DLD1 (cell line): ENCODE measurements around the gene PTPN3.

ENCODE experiments used
- in situ Hi-C: cut with HindIII; loops from 2 replicates; pipeline ENCODE4 v1.10.0; 2017; ENCODE audit warnings: low sequenced_read_pairs

Gene PTPN3

DNA sequence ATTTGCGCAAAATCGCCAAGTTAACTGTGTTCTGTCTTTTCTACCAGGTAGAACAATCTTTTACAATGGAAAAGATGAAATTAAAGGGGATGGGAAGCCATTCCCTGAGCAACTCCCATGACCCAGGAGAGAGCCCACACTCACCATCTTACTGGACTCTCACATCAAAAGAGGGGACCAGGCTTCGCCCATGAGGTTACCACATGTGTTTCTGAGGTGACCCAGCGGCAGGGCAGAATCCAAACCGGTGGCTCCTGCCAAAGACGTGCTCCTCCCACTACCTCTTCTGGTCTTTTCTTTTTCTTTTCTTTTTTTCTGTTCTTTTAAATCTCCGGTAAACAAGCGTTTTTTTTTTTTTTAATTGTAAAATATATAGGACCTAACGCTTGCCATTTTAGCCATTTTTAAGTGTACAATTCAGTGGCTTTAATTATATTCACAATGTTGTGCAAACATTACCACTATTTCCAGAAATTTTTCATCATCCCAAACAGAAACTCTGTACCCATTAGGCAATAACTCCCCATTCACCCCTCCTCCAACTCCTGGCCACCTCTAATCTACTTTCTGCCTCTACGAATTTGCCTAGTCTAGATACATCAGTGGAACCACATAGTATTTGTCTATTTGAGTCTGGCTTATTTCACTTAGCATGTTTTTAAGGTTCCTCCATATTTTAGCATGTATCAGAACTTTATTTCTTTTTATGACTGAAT lies 19.3 kb downstream of the PTPN3 start:
- in situ Hi-C loops = loop anchor here (25.0 kb wide), 1 partner anchor 192 kb away; no protein-coding TSS in a partner anchor

DNA sequence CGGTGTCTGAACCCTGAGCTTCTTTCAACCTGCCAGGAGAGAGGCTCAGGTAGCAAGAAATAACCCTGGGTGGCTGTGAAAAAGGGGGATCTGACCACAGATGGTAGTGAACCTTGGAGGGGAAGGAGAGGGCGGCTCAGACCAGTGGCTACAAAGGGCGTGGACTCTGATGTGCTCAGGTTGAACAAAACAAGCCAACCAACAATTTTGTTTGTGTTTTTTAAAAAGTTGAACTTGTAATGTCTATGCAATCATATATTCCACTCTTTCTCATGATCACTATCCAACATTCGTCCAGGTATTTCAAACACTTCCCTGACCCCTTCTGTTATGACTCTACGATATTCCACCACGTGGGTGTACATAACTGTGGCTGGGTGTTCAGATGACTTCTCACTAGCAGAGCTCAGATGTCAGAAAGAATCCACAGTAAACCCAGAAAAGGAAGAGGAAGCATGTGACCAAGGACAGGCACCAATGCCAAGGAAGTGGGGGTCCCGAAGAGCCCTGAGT lies 20.0 kb downstream of the PTPN3 start:
- in situ Hi-C loops = loop anchor here (25.0 kb wide), 1 partner anchor 191 kb away; no protein-coding TSS in a partner anchor

DNA sequence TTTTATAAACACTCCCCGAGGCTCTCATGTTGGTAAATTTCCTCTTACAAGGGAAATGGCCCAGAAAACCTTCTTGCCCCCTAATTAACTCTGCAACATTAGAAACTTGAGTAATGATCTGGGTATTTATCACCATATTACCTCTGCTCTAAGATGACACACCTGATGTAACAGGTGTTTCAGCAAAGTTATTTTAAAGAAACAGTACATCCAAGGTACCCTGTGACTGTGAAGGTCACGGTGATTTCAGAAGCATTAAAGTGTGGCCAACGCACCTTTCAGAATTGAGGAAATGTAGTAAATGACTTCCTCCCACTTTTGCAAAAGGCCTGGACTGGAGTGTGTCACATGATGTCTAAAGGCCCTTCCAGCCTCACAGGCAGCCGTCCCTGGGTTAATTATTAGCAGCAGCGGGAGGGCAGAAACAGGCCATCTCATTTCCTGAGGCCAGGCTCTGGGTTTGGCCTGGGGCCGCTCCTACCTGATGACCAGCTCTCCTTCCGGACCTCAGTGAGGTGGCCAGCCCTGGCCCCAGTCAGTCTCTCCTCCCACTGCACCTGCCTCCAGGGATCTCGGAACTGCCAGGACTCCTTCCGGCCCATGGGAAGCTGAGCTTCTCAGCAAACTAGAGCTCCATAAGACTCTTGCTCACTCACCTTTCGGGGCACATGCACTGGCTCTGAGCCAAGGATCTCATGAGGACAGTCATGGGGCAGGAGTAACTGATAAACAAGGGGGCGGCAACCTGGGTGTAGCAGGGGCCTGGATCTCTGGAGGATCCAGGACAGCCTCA lies 20.7 kb downstream of the PTPN3 start:
- in situ Hi-C loops = loop anchor here (25.0 kb wide), 1 partner anchor 190 kb away; no protein-coding TSS in a partner anchor

DNA sequence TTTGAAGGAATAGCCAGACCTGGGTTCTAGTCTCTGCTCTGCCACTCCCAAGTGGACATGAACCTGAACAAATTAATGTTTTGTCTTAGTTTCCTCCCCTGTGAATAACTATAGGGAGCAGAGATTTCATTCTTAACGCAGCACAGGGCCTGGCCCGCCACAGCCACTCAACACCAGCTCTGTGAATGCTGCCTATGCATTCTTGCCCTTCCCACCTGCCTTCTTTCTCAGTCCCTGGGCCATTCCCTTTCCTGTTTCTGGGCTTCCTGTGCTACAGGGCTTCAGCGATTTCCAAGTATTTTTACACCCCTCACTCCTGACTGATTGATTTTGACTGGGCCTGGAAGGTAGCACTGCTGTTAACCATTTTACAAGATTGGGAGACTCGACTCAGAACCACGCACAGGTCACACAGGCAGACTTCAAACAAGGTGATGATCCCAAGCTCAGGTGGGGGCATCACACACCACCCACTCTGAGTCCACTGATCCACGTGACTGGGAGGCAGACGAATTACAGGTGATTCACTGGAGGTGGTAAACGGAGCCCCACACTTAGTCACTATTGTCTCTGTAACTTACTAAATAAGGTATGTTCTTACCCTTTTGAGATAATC lies 21.4 kb downstream of the PTPN3 start:
- in situ Hi-C loops = loop anchor here (25.0 kb wide), 1 partner anchor 189 kb away; no protein-coding TSS in a partner anchor

DNA sequence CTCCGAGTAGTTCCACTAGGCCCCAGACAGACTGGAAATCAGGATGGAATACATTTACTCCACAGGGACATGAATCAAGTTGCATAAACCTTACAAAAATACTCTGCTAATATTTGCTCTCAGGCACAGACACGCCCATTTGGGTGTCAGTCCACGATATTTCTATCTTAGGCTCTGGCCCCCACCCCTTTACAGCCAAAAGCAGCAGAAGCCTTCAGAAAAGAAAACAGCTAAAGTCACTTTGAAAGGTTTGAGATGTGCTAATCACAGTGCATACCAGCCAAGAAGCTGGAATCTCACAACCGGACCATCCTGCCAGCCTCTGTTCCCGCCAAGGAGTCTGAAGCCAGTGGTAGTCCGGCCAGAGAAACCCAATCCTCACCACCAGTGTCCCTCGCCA lies 22.6 kb downstream of the PTPN3 start:
- in situ Hi-C loops = loop anchor here (25.0 kb wide), 1 partner anchor 188 kb away; no protein-coding TSS in a partner anchor

DNA sequence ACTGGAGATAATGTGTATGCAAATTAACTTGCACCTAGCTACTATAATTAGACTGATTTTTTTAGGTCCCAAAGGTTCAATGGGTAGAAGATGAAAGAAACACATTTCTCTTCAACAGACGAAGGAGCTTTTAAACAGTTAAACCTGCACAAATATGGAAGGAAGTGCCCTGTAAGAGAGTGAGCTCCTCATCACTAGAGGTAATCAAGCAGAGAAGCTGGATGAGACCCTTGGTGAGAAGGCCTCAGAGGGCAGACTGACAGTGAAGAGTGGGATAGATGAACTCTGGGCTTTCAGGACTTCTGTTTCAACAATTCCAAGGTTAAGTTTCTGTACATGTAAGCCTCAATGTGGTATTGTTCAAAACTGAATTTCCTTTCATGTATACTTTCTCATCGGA lies 23.2 kb downstream of the PTPN3 start:
- in situ Hi-C loops = loop anchor here (25.0 kb wide), 1 partner anchor 188 kb away; no protein-coding TSS in a partner anchor

DNA sequence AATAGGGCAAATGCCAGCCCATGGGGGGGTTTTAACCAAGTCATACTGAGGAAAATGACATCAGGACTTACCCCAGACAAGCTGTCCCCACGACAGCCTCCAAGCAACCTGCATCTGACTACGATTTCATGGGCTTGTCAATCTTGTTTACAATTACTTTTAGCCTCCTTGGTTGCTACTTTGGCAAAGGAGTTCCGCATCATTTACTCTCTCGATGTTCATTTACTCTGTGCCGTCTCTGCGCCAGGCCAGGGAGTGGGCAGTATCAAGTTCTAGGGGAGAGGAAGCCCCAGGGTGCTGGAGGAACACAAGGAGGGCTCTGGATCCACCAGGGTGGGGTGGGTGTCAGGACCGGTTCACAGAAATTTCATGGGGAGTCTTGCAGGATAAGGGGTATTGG lies 23.9 kb downstream of the PTPN3 start:
- in situ Hi-C loops = no loop called here

DNA sequence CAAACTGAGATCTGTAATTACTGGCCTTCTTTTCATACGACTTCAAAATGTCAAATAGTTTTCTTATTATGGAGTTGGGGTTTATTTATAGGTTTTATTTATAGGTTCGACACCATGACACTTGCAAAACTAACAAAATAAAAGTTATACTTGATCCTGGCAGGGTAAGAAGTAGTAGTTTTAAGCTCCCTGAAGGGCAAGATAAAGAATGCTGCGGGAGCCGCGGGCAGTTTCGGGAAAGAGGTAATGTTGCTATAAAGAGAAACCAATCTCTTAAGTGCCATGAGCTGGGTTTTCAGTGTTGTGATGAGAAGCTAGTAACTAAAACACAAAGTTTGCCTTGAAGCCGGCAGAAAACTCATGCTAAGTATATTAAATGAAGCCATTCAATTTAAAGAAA lies 24.8 kb downstream of the PTPN3 start:
- in situ Hi-C loops = no loop called here

DNA sequence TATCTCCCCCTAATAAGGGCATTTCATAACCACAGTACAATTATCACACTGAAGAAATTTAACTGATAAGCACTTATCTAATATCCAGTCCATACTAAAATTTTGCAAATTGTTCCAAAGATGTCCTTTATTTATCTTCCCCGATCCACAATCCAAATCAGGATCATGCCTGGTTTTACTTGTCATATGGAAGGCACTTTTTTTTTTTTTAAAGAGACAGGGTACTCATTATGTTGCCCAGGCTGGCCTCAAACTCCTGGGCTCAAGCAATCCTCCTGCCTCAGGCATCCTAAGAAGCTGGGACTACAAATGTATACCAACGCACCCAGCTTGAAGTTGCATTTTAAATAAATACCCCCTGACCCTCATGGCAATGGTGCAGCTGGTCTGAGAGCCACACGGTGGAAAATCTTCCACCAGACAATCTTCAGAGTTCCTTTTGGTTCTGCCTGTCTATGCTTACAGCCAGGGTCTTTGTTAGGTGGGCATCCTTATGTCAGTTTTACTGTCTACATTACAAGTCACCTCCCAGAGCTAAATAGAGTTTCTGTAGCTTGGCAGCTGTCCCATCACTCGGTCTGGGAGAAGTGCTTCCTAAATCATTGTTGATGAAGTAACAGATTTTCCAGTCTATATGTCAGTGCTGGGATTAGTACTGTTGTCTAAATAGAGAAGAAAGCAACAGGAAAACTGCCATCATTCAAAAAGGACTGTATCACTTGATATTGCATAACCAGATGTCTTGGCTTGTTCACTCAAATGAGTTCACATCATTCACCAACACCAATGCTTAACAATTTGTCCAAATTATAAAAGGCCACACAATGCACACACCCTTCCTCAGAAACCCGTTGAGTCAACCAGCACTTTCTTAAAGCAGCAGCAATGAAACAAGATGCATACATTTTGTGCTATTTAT lies 26.4 kb downstream of the PTPN3 start:
- in situ Hi-C loops = no loop called here

DNA sequence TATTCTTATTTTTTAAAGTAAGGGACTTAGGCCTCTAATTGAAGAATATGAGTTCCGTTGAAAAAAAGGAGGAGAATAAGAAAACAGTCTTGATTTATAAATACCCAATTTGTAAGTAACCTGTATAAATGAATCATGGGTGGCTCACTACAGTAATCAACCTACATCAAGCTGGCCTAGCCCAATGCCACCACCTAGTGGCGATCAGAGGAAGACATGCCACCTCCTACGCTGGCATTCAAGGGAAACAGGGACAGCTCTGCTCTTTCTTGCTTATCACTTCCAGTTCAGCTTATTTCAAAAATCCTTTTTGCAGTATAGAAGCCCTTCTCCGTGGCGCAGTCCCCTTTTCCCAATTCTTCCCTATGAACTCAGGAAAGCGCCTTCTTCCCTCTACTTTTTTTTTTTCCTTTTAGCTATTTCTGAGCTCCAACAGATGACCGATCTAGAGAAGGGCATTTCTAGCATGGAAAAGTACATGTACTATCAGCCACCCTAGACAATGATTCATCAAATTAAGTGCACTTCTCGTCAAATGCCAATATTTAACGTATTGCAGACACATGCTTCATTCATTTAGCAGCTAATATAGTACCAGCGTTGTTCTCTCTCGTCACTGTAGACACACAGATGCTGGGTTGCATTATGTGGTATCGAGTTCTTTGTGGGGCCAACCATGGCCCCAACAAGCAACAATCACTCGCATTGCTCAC lies 28.3 kb downstream of the PTPN3 start:
- in situ Hi-C loops = no loop called here

DNA sequence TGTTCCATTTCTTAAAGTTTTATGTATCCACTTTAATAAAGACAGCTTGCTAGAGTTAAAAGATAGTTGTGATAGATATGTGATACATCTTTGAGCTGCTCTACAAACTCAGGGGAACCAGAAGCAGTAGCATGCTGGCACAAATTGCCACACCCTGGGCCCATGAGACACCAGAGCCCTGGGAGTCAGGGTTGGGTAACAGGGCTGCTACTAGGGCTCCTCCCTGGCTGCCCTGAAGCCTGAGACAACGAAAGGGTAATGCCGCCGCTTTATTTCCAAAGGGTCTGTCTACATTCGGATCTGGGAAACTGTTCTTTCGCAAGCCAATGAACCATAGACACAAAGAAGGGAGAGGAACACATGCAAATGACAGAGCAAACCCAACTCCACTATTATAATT lies 29.2 kb downstream of the PTPN3 start:
- in situ Hi-C loops = no loop called here

DNA sequence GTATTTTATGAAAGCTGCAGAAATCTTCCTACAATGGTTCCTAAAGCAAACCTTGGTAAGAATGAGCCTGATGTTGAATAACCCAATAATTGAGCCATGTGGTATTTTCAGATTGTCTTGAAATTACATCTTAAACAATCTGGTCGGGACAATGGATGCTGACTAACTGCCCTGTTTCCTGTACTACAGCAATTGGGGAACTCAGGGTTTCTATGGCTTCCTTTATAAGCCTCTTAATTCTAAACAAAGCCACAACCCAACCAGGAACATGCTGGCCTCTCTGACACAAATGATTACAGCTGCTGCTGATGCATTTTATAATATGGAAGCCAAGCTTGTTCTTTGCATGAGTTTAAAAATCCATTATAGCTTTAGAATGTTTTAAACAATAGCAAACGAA lies 30.2 kb downstream of the PTPN3 start:
- in situ Hi-C loops = no loop called here

DNA sequence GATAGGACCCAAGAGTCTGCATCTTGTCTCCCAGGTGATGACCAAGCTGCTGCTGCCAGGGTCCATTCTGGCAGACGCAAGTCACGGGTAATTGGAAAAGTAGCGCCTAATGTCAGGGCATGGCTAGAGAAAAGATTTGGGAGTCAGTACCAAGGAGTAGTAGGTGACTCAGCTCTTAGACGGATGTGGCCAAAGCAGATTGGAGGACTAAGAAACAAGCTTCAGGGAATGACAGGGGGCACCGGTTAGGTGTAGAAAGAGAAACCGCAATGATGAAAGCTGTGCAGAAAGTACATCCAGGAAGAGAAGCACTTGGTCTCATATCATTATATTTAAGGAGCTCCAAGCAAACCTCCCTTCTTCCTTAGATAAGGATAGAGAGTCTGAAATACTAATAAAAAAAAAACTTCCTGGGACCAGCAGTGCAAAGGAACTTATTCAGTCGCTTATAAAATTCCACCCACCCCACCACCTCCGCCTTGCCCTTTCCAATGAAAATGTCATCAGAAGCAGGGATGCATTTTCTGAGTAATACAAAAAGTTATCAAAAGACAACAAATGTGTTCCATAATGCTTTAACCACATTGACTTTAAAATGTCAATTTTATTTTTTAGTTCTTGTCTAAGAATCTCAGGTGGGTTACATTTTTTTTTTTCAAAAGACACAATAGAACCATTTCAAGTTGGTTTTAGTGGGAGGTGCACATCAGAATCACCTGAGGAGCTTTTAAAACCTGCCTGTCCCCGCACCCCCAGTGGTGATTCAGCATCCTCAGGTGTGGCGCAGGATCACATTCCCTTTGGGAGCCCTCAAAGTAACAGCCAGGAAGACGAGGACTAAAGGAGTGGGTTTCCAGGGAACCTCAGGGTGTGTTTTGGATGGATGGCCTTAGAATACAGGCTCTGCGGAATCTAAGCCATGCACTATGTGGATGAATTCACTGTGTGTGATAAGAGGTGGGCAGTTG lies 31.2 kb downstream of the PTPN3 start:
- in situ Hi-C loops = no loop called here

DNA sequence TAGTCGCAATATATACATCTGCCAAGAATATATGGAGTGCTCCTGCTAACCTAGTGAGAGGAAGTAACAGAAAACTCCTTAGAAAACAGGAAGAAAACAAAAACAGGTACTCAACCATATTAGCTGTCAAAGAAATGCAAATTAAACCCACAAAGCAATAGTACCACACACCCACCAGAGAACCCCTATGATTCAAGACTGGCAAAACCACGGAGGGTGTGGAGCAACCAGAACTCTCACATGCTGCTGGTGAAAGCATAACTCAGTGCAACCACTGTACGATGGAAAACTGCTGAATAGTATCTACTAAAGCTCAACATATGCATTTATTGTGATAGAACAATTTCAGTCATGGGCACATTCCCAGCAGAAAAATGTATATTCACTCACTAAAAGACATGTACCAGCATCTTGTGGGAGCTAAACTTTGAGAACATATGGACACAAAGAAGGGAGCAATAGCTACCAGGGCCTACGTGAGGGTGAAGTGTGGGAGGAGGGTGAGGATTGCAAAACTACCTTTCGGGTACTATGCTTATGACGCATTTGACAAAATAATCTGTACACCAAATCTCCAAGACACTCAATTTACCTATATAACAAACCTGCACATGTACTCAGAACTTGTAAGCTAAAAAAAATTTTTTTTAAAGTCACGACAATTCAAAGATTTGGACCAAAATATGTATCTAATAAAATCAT lies 34.0 kb downstream of the PTPN3 start:
- in situ Hi-C loops = no loop called here

DNA sequence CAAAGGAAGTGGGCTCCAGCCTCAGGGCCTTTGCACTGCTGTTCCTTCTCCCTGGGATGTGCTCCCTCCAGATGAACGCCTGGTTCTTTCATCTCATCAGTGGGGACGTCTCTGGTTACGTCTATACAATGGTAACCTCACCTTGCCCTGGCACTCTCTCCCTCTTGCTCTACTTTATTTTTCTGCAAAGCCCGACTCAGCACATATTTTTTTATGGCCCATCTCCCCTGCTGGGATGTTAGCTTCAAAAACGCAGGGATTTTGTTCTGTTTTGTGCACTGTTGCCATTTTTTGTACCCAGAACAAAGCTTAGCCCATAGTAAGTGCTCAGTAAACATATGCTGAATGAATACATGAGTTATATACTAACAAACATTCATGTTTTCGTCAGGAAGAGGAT lies 37.5 kb downstream of the PTPN3 start:
- in situ Hi-C loops = no loop called here

DNA sequence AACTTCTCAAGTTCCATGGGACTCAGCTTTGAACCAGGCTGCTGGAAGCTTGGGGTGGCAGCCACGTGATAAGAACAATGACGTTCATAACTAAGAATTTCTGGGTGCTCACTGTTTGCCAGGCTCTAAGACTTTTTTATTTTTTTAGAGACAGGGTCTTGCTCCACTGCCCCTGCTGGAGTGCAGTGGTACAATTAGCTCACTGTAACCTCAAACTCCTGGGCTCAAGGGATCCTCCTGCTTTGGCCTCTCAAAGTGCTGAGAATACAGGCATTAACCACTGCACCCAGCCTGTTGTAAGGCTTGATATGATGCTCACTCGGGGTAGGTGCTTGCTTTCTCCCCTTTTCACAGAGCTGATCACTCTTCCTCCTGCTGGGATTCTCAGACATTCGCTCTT lies 38.7 kb downstream of the PTPN3 start:
- in situ Hi-C loops = no loop called here

DNA sequence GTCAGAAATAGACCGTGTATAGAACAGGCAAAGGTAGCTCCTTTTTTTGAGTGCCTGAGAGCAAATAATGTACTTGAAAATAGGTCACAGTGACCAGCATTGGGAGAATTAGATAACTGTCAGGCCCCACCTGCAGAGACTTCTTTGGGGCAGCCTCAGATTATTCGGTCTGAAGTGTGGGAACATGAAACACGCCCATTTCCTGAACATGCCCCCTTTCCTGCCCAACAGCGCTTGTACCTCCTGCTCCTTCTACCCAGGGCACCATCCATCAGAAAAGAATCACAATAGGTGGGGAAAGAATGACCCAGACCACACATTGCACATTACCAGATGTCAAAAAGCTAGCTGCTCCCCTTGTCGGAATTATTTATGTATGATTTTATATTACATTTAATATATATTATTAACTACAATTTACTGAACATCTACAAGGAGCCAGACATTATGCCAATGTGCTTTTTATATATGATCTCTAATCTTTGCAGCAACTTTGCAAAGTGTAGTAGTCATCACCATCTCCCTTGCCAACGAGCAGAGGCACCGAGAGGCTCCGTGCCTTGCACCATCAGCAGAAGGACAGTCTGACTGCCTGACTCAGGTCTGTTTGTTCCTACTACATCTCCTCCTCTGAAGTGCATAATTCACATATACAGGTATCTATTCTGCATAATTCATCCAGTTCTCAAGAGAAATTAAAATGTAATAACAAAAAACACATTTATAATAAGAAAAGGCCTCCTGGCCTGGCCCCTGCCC lies 39.5 kb downstream of the PTPN3 start:
- in situ Hi-C loops = no loop called here
